ENCODE results near the gene GLCE.

GLCE gene

DNA sequence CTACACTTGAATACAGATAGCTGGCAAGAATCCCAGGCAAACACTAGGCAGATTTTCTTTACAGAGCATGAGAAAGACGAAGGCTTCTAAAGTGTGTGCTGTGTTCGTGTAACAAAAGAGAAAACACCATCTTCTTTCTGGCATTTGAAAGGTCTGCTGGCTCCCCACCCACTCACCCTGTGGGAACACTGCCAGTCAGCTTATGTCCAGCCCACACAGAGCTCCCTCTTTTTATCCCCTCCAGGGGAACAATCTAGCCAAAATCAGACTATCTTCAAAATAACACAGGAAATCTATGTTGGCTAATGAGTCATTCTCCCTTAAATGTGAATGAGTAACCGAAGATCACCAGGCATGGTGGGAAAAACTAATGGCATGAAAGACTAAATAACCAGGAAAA, 92.7 kb downstream of the GLCE start:
- intact Hi-C loops (cut with micrococcal nuclease): no loop called here
- Mint-ChIP-seq H3K4me3 (no peak overlapping the region), H3K27ac (no peak overlapping the region), H3K36me3 (ENCODE audit: low read depth) (peaks cover 8% of the 10 kb centered on the region), H3K4me1 (ENCODE audit: low read depth) (peaks cover 4% of the 10 kb centered on the region), H3K27me3 (no peaks in the 10 kb centered on the region), H3K9me3 (no peaks in the 10 kb centered on the region)

DNA sequence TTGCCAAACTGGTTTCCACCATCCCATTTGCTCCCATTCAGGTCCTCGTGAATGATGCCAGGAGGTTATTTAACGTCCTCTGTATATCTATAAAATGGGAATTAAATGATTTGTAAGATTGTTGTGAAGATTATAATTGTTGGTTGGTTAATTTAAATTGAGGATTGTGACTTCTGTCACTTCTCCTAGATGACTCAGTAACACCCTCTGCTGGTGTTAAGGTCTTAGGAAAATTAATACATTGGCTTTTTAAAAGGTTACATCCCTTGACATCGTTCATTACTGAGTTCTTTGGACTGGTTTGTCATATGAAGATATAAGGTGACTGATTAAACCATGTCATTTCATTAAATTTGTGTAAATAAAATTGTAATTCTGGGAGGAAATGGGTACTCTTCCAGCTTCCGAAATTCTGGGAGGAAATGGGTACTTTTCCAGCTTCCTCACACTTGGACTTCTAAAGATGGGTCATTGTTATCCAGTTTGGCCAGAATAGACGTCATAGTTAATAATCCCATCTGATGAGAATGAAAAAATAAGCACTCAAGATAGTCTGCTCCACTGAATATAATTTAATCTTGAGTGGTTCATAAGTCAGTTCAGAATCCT, 105.0 kb downstream of the GLCE start:
- no peaks in the 10 kb centered on the region for H3K27me3 Mint-ChIP-seq
- no peaks in the 10 kb centered on the region for H3K9me3 Mint-ChIP-seq
- intact Hi-C loops (cut with micrococcal nuclease): no loop called here
- no peak overlapping the region for H3K4me3 Mint-ChIP-seq
- H3K36me3 Mint-ChIP-seq (ENCODE audit: low read depth): peaks cover 26% of the 10 kb centered on the region
- no peak overlapping the region for H3K27ac Mint-ChIP-seq
- H3K4me1 Mint-ChIP-seq (ENCODE audit: low read depth): peaks cover 8% of the 10 kb centered on the region

DNA sequence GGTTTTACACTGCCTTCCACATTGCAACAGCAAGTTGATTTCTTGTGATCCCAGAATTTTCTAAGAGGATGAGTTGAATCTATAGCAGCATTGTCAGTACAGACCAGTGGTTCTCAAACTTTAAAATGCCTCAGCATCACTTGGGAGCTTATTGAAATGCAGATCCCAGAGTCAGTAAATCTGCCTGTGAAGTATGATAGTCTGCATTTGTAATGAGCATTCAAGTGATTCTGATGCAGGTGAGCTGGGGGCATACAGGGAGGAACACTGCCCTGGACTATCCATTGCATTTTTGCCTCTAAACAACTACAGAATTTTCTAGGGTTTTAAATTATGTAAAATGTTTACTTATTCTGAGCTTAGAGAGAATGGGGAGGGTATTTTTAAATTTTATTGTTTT, 110.8 kb downstream of the GLCE start:
- Mint-ChIP-seq H3K4me1 (ENCODE audit: low read depth) (no peaks in the 10 kb centered on the region), H3K4me3 (no peak overlapping the region)

DNA sequence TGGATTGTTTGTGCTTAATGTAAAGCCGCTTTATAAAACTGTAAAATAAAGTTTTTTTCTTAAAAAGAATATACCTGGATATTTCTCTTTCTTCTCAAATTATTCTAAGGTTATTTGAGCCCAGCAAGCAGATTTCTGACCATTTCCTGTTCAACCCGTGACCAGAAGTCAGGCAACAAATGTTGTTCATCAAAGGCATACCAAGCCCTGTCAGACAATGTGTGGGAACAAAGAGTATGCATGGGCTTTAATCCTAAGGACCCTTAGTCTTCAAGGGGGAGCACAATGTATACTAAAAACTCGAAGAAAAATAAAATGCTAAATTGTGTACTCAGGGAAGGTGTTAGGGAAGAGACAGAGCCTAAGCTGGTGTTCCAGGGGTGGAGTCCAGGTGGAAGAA, 111.7 kb downstream of the GLCE start:
- Mint-ChIP-seq H3K4me3 (no peak overlapping the region), H3K27ac (no peak overlapping the region), H3K9me3 (no peaks in the 10 kb centered on the region), H3K36me3 (ENCODE audit: low read depth) (peaks cover 6% of the 10 kb centered on the region), H3K27me3 (peaks cover 4% of the 10 kb centered on the region), H3K4me1 (ENCODE audit: low read depth) (no peaks in the 10 kb centered on the region)
- intact Hi-C loops (cut with micrococcal nuclease): no loop called here

More for the DNA sequence above, 110.8 kb downstream of the GLCE start:
- peaks cover 1% of the 10 kb centered on the region for H3K27me3 Mint-ChIP-seq
- peaks cover 10% of the 10 kb centered on the region for H3K36me3 Mint-ChIP-seq (ENCODE audit: low read depth)
- intact Hi-C loops (cut with micrococcal nuclease): no loop called here
- no peaks in the 10 kb centered on the region for H3K9me3 Mint-ChIP-seq
- no peak overlapping the region for H3K27ac Mint-ChIP-seq

DNA sequence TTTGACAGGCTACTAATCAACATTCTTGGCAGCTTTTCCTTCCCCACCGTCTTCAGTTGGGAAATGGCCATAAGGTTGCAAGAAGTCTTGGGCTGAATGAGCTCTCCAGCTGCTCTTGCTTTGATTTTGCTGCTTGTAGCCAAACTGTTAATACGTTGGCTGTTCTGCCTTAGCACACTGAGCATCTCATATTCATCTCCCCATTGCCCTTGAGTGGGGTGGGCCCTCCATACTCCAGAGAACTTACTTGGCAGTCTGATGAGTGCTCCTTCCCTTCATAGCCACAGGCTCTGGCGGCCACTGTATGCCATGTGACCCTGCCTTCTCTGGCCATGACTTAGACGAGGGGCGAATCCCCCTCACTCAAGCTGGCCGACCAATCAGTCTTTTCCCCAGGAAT, 112.5 kb downstream of the GLCE start:
- intact Hi-C loops (cut with micrococcal nuclease): no loop called here
- no peaks in the 10 kb centered on the region for H3K4me1 Mint-ChIP-seq (ENCODE audit: low read depth)
- H3K27ac Mint-ChIP-seq: no peak overlapping the region
- H3K27me3 Mint-ChIP-seq: peaks cover 4% of the 10 kb centered on the region
- H3K4me3 Mint-ChIP-seq: no peak overlapping the region
- H3K9me3 Mint-ChIP-seq: no peaks in the 10 kb centered on the region
- H3K36me3 Mint-ChIP-seq (ENCODE audit: low read depth): peaks cover 6% of the 10 kb centered on the region

DNA sequence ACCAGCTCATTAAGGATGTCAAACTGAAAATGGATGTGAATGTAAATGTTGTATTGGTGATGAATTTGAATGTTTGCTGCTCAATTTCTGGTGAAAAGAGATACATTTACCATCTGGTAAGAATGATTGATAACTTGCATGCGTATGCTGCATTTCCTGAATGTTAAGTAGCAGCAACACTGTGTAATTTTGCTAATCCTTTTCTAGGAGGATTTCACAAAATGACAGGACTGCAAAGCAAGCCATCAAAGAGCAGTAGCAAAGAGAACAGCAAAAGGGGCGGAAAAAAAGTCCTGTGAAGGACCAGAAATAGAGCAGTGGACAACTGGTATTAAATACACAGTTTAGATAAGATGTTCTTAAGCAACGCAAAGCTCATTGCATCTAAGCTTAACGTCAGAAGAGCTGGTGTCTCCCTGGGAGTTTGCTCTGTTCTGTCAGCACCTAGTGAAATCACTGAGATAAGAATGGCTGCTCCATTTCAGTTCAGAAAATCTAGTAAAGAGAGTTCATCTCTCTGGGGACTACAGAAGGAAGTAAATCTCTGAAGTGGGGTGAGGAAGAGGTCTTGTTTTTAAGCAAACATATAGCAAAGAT, 114.7 kb downstream of the GLCE start:
- Mint-ChIP-seq H3K4me3 (no peak overlapping the region), H3K9me3 (no peaks in the 10 kb centered on the region), H3K27me3 (peaks cover 6% of the 10 kb centered on the region), H3K4me1 (ENCODE audit: low read depth) (no peaks in the 10 kb centered on the region), H3K27ac (no peak overlapping the region), H3K36me3 (ENCODE audit: low read depth) (no peaks in the 10 kb centered on the region)
- intact Hi-C loops (cut with micrococcal nuclease): no loop called here

DNA sequence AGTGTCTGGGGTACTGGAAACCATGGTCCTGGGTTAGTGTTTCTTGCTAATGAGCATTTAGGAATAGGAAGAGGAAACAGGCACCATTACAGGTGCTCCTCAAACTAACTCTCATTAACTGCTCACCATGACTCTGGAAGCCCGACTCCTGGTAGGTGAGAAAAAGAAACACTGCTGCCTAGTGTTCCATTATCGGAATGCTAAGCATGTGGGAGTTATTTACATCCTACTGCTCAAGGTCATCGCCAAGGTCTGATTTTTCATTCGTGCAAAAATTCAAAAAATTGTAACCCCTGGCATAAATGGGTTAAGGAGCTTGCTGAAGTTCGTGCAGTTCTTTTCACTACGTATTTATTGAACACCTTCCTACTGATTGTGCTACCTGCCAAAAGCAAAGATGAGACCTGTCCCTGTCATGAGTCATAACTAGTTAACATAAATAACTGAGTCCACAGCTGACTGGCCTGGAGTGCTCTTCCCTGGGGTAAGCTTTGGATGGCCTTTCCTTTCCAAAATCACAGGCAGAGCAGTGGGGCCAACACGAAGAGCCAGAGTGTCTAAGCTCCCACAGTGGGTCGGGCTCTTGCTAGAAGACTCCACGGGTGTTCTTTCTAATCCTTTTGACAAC, 115.6 kb downstream of the GLCE start:
- intact Hi-C loops (cut with micrococcal nuclease): no loop called here
- Mint-ChIP-seq H3K4me3 (no peak overlapping the region), H3K4me1 (ENCODE audit: low read depth) (no peaks in the 10 kb centered on the region), H3K9me3 (no peaks in the 10 kb centered on the region), H3K27me3 (peaks cover 6% of the 10 kb centered on the region), H3K36me3 (ENCODE audit: low read depth) (no peaks in the 10 kb centered on the region), H3K27ac (no peak overlapping the region)

DNA sequence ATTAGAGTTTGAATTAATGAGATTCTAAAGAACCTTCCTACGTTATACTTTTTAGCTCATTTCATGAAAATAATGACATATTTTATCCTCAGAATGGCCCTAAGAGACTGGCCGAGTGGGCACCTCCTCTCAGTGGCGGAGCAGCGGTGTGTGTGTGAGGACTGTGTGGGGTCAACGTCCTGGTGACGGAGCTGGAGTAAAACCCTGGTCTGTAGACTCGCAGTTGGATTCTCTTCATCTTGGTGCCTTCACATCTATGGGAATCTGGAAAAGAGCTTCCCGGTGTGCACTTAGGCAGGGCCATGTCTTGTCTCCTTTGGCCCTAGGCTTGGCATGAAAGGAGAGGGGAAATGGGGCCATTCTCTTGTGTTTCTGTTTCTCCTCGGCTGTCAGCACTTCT, 116.9 kb downstream of the GLCE start:
- H3K27me3 Mint-ChIP-seq: peaks cover 6% of the 10 kb centered on the region
- no peaks in the 10 kb centered on the region for H3K4me1 Mint-ChIP-seq (ENCODE audit: low read depth)
- intact Hi-C loops (cut with micrococcal nuclease): no loop called here
- H3K27ac Mint-ChIP-seq: no peak overlapping the region
- no peak overlapping the region for H3K4me3 Mint-ChIP-seq
- H3K36me3 Mint-ChIP-seq (ENCODE audit: low read depth): no peaks in the 10 kb centered on the region
- H3K9me3 Mint-ChIP-seq: no peaks in the 10 kb centered on the region

DNA sequence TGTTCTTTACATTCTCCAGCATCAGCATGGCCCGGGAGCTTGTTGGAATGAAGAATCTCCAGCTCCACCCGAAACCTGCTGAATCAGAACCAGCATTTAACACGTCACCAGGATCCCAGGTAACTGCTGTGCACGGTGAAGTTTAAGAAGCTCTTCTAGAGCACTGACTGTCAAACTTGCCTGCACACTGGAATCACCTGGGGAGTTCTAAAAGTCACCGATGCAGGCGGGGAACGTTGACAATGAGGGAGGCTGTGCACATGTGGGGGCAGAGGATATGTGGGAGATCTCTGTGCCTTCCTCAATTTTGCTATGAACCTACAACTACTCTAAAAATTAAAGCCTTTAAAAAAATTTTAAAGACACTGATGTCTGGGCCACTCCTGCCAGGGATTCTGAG, 119.2 kb downstream of the GLCE start:
- peaks cover 8% of the 10 kb centered on the region for H3K27me3 Mint-ChIP-seq
- intact Hi-C loops (cut with micrococcal nuclease): no loop called here
- H3K27ac Mint-ChIP-seq: no peak overlapping the region
- no peaks in the 10 kb centered on the region for H3K9me3 Mint-ChIP-seq
- H3K36me3 Mint-ChIP-seq (ENCODE audit: low read depth): no peaks in the 10 kb centered on the region
- H3K4me1 Mint-ChIP-seq (ENCODE audit: low read depth): no peaks in the 10 kb centered on the region
- no peak overlapping the region for H3K4me3 Mint-ChIP-seq

DNA sequence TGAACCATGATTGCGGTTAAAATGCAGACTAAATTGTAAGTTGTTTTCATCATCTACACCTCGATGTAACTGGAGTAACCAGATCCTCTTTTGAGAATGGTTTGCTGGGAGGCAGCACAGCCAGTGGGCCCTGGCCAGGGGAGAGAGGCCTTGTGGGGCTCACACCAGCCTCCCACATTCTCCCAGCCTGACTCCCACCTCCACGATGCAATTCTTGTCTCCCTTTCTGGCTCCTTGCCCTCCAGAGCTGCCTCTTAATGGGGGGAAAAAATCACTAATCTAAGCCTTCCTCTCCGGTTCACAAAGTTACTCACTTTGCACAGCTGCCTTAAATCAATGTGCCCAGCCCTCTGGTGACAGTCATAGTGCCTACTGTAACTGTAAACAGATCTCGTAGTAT, 120.3 kb downstream of the GLCE start:
- Mint-ChIP-seq H3K36me3 (ENCODE audit: low read depth) (no peaks in the 10 kb centered on the region), H3K27me3 (peaks cover 8% of the 10 kb centered on the region), H3K4me3 (no peak overlapping the region), H3K9me3 (no peaks in the 10 kb centered on the region), H3K4me1 (ENCODE audit: low read depth) (no peaks in the 10 kb centered on the region), H3K27ac (no peak overlapping the region)
- intact Hi-C loops (cut with micrococcal nuclease): no loop called here

DNA sequence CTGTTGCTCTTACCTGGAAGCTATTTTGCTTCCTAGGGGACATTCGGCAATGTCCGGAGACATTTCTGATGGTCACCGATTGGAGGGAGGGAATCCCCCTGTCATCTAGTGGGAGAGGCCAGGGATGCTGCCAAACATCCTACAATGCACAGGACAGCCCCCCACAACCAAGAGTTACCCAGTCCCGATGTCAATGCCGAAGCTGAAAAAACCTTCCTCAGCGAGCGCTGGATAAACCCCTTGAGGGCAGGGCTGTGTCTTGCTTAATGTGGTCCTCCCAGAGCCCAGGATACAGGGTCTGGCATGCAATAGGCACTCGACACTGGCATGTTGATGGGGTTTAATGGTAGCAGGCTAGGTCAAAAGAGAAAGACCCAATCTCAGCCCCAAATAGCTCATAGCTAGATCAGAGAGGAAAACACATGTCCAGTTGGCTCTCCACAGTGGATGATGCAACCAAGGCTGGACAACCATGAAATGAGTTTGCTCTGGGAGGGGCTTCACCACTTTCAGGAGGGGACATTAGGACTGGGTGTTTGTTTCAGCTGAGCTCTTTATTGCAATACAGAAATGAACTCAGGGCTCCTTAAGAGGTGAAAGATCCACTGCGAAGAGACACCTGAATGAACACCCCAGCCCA, 121.8 kb downstream of the GLCE start:
- intact Hi-C loops (cut with micrococcal nuclease): no loop called here
- Mint-ChIP-seq H3K9me3 (no peaks in the 10 kb centered on the region), H3K4me1 (ENCODE audit: low read depth) (no peaks in the 10 kb centered on the region)

DNA sequence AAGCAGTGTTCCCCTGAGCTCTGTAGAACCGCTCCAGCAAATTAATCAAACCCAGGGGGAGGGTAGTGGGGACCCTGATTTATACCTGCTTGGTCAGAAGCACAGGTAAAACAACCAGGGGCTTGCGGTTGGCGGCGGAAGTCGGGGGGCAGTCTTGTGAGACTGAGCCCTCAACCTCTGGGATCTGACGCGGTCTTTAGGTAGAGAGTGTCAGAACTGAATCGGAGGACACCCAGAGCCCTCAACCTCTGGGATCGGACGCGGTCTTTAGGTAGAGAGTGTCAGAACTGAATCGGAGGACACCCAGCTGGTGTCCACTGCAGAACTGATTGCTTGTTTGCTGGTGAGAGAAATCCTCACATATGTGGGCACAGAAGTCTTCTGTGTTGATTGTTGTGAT, 125.4 kb downstream of the GLCE start:
- intact Hi-C loops (cut with micrococcal nuclease): no loop called here
- H3K4me3 Mint-ChIP-seq: no peak overlapping the region
- no peaks in the 10 kb centered on the region for H3K9me3 Mint-ChIP-seq
- H3K27ac Mint-ChIP-seq: no peak overlapping the region
- H3K36me3 Mint-ChIP-seq (ENCODE audit: low read depth): no peaks in the 10 kb centered on the region
- H3K4me1 Mint-ChIP-seq (ENCODE audit: low read depth): no peaks in the 10 kb centered on the region
- H3K27me3 Mint-ChIP-seq: peaks cover 4% of the 10 kb centered on the region

More for the DNA sequence above, 121.8 kb downstream of the GLCE start:
- Mint-ChIP-seq H3K36me3 (ENCODE audit: low read depth) (no peaks in the 10 kb centered on the region), H3K4me3 (no peak overlapping the region), H3K27me3 (peaks cover 6% of the 10 kb centered on the region), H3K27ac (no peak overlapping the region)

DNA sequence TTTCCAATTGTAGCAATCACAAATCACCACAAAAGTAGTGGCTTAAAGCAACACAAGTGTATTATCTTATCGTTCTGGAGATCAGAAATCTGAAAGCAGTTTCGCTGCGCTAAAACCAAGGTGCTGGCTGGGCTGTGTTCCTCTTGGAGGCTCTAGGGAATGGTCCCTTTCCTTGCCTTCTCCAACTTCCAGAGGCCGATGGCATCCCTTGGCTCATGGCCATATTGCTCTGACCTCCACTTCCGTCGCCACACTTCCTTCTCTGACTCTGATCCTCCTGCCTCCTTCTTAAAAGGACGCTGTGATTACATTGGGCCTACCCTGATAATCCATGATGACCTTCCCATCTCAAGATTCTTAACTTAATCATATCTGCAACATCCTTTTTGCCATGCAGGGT, 127.6 kb downstream of the GLCE start:
- intact Hi-C loops (cut with micrococcal nuclease): no loop called here

DNA sequence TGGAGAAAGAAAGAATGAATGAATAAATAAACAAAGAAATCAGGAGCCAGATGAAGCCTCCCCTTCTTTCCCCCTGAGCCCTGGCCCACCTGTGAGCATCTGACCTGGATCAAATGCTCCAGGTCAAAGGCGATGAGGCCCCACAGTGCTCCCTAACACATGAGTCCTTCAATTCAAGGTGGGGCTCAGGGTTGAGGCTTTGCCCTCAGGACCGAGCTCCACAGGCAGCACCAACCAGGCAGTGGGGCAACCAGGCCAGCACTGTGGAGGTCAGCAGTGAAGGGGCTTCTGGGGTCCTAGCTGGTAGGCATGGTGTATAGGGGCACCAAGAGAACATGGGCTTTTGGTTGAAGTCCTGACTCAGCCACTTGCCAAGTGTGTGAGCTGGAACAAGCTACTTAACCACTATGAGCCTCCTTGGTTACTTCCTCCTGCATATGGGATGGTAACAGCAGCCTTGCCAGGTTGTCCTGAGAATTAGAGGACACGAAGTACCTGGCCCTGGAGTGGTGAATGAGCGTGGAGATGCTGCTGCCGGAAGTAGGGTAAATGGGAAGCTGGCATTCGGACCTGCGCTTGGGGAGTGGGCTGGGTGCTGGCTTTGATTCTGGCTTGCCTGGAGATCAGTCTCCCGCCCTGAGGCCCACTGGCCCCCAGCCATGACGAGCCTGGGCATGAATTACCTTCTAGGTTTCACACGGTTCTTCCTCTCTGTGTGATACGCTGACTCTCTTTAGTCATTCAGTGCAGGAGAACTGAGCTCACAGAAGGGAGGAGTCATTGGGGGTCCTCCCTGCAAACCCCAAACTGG, 128.3 kb downstream of the GLCE start:
- Mint-ChIP-seq H3K4me1 (ENCODE audit: low read depth) (no peaks in the 10 kb centered on the region), H3K27ac (no peak overlapping the region), H3K36me3 (ENCODE audit: low read depth) (no peaks in the 10 kb centered on the region), H3K27me3 (peaks cover 2% of the 10 kb centered on the region), H3K9me3 (no peaks in the 10 kb centered on the region), H3K4me3 (no peak overlapping the region)
- intact Hi-C loops (cut with micrococcal nuclease): no loop called here

More for the DNA sequence above, 127.6 kb downstream of the GLCE start:
- no peak overlapping the region for H3K4me3 Mint-ChIP-seq
- no peaks in the 10 kb centered on the region for H3K4me1 Mint-ChIP-seq (ENCODE audit: low read depth)
- H3K36me3 Mint-ChIP-seq (ENCODE audit: low read depth): no peaks in the 10 kb centered on the region
- H3K27ac Mint-ChIP-seq: no peak overlapping the region
- peaks cover 4% of the 10 kb centered on the region for H3K27me3 Mint-ChIP-seq
- H3K9me3 Mint-ChIP-seq: no peaks in the 10 kb centered on the region

Data from dendritic cell treated with granulocyte-macrophage colony-stimulating factor and Interleukin-4, amounts not matched to agents 40 ng/mL and 50 ng/mL, for 4 days (primary cell).